GM19438 (cell line): ENCODE results near the gene RHBDL1.

Experiments used
- ATAC-seq: cut with Tn5 transposase; IDR thresholded peaks from one replicate; pipeline ENCODE4 v1.9.1; 2021; ENCODE audit warnings: low read depth; ENCODE audit not compliant: unreplicated experiment

RHBDL1 gene

GRCh38 chr16:672371-672770, 3.1 kb upstream of the RHBDL1 start:
- ATAC-seq = no peak

DNA sequence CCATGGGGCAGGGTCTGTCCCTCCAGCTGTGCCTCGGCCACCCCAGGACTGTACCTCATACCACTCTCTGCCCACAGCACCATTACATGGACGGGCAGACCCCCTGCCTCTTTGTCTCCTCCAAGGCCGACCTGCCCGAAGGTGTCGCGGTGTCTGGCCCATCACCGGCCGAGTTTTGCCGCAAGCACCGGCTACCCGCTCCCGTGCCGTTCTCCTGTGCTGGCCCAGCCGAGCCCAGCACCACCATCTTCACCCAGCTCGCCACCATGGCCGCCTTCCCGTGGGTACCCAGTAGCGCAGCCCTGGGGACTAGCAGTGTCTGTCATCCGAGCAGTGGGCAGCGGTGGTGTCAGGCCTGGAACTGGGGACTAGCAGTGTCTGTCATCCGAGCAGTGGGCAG, 2.6 kb upstream of the RHBDL1 start:
- ATAC-seq = no peak

DNA sequence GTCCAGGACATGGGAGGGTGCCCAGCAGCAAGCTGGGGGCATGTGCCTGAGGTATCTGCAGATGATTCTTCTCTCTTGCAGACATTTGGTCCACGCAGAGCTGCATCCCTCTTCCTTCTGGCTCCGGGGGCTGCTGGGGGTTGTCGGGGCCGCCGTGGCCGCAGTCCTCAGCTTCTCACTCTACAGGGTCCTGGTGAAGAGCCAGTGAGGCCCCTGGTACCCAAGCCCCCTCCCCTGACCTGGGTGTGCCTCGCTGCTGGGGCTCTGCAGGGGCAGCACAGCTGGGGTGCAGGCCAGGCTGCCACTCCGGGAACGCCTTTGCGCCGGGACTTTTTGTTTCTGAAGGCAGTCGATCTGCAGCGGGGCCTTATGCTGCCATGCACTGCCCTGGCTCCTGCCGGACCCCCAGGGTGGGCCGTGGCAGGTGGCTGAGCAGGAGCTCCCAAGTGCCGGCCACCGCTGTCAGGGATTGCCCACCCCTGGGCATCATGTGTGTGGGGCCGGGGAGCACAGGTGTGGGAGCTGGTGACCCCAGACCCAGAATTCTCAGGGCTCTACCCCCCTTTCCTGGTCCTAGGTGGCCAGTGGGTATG, 2.0 kb upstream of the RHBDL1 start:
- no peak for ATAC-seq

DNA sequence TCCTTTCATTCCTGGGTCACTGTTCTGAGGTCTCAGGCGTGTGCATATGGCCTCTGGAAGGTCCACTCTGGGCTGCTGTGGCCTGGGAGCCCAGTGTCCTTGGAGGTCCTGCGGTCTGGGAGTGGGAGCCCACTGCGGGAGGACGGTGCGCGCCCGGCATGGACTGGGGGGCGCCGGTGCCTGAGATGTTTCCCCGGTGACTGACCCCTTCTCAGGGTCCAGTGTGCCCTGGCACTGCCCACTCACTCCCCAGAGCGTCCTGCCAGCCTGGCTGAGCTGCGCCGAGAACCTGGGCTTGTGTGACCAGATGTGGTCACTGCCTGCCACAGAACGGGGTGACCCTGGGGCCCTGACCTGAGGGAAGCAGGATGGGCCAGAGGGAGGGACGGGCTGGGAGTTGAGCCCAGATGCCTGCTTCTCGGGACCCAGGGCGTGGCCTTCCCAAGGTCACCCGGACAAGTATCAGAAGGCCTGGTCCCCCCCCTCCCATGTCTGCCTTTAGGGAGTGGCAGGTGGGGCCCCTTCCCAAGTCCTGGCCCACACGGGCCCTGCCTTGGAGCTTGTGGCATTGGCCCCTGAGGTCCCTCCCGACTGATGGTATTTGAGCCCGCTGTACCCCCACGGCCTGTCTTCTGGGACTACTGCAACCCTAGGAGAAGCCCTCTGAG, 1.1 kb upstream of the RHBDL1 start:
- no peak for ATAC-seq

DNA sequence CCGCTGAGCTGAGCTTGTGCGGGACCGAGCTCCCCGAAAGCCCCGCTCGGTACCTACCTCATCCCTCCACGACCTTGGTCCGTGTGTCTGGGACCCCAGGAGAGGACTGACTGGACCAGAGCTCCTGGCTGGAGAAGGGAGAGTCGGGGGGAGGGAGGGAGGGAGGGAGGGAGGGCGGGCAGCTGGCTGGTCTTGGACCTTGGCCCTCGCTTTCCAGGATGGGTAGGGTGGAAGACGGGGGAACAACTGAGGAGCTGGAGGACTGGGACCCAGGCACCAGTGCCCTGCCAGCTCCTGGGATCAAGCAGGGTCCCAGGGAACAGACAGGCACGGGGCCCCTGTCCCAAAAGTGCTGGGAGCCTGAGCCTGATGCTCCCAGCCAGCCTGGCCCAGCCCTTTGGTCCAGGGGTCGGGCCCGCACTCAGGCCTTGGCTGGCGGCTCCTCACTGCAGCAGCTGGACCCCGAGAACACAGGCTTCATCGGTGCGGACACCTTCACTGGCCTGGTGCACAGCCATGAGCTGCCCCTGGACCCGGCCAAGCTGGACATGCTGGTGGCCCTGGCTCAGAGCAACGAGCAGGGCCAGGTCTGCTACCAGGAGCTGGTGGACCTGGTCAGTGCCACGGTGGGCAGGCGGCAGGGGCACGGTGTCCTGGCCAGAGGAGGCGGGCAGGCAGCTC, 553 bp downstream of the RHBDL1 start:
- ATAC-seq = no peak

- no peak for ATAC-seq
Observed at GRCh38 chr16:676565-676902, 1.1 kb downstream of the RHBDL1 start.

DNA sequence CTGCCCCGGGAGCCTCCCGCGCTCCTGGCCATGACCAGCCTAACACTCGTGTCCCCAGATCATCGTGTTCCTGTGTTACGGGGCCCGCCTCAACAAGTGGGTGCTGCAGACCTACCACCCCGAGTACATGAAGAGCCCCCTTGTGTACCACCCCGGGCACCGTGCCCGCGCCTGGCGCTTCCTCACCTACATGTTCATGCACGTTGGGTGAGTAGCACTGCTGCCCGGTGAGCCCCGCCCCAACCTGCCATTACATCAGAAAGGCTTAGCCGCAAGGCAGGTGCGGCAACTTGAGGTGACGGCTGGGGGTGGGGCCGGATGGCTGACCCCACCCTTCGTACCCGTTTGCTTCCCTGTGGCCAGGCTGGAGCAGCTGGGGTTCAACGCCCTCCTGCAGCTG, 1.4 kb downstream of the RHBDL1 start:
- ATAC-seq = no peak

GRCh38 chr16:677316-678190, 2.1 kb downstream of the RHBDL1 start:
- ATAC-seq = no peak

GRCh38 chr16:678209-678857, 2.9 kb downstream of the RHBDL1 start:
- ATAC-seq = no peak

- ATAC-seq = no peak
Observed at GRCh38 chr16:678858-679813, 3.7 kb downstream of the RHBDL1 start.

- ATAC-seq = peak; percentile 37
Observed at GRCh38 chr16:679814-680624, 4.5 kb downstream of the RHBDL1 start, which contains the start of gene STUB1. Gene STUB1, plus strand, starts transcription at chr16:680410. Its CDS starts 116 bp downstream, at chr16:680526.

GRCh38 chr16:680625-680945, 5.1 kb downstream of the RHBDL1 start:
- no peak for ATAC-seq

DNA sequence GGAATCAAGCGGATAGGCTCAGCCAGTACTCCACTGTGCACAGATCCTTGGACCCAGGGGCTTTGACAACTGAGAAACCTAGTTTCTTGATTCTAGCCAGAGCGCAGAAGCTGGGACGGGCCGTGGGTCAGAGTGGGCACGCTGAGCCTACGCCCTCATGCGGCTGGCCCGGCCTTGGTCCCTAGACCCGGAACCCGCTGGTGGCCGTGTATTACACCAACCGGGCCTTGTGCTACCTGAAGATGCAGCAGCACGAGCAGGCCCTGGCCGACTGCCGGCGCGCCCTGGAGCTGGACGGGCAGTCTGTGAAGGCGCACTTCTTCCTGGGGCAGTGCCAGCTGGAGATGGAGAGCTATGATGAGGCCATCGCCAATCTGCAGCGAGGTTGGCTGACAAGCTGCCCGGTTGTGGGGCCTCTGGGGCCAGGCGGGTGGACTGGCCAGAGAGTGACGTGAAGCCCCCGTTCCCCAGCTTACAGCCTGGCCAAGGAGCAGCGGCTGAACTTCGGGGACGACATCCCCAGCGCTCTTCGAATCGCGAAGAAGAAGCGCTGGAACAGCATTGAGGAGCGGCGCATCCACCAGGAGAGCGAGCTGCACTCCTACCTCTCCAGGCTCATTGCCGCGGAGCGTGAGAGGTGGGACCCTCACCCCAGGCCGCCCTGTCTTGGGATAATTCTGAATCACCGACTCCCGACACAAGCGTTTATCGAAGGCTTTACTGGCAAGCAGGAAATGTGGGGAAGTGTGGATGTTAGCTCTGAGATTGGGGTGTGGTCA, 5.7 kb downstream of the RHBDL1 start:
- no peak for ATAC-seq

- ATAC-seq = no peak
Observed at GRCh38 chr16:681746-682427, 6.4 kb downstream of the RHBDL1 start.

DNA sequence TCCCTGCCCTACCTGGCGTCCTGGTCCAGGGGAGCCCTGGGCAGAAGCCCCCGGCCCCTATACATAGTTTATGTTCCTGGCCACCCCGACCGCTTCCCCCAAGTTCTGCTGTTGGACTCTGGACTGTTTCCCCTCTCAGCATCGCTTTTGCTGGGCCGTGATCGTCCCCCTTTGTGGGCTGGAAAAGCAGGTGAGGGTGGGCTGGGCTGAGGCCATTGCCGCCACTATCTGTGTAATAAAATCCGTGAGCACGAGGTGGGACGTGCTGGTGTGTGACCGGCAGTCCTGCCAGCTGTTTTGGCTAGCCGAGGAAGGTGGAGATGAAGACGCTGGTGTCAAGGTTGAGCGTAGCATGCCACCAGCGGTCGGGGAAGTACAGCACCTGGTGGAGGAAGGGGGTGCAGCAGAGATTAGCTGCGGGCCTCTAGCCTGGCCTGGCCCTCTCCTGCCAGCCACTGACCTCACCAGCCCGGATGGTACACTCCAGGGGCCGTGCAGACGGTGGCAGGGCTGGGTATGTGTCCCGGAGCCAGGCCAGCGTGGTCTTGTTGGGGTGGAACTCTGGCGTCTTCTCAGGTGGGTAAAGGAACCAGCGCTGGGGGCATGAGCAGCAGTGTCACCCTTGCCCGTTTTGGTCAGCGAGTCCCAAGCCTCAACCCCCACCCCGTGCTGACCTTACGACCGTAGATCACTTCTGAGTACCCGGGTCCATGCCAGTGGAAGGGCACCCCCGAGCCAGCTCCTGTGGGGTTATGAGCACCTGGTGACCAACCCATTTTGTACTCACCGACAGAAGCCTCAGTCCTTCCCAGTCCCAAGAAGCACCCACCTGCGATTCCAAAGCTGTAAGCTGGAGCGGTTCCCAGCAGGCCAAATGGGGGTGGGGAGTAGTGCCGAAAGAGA, 7.3 kb downstream of the RHBDL1 start:
- ATAC-seq = no peak

GRCh38 chr16:683396-684070, 8.1 kb downstream of the RHBDL1 start:
- no peak for ATAC-seq
